GM18505 (cell line): ENCODE data around the gene ABR.
A peak's percentile ranks its signal among the peaks of the same experiment; 100 is the strongest.
"Not testable (repeated sequence)": the region's sequence is repeated elsewhere in the genome, so short reads cannot be mapped to it uniquely, and the experiment has no call there.

Experiments
- ATAC-seq: cut with Tn5 transposase; IDR thresholded peaks from one replicate; pipeline ENCODE4 v1.9.1; 2021; ENCODE audit not compliant: unreplicated experiment
- POLR2A ChIP-seq: IDR thresholded peaks from 4 replicates; pipeline ENCODE4 v1.6.1; 2011; ENCODE audit warnings: borderline replicate concordance; ENCODE audit not compliant: insufficient read depth, insufficient read length; ENCODE audit errors: extremely low read depth

Gene ABR

GRCh38 chr17:1123393-1123831, 56.4 kb downstream of the ABR start:
- ATAC-seq: no peak

GRCh38 chr17:1122533-1123392, 57.0 kb downstream of the ABR start:
- peak; percentile 13 for TF ChIP-seq POLR2A
- ATAC-seq: no peak

More at GRCh38 chr17:1123393-1123831, 56.4 kb downstream of the ABR start:
- peak; percentile 0 for TF ChIP-seq POLR2A

- ATAC-seq: not testable (repeated sequence)
These were observed 58.4 kb downstream of the ABR start for GRCh38 chr17:1121442-1121817.

- TF ChIP-seq POLR2A: no peak
- ATAC-seq: no peak
These were observed 59.0 kb downstream of the ABR start for GRCh38 chr17:1120596-1121441.

- no peak for ATAC-seq
- TF ChIP-seq POLR2A: no peak
These were observed 59.9 kb downstream of the ABR start for GRCh38 chr17:1119924-1120323.

- no peak for TF ChIP-seq POLR2A
- no peak for ATAC-seq
These were observed 63.2 kb downstream of the ABR start for GRCh38 chr17:1116602-1117001.

GRCh38 chr17:1112875-1113274, 66.9 kb downstream of the ABR start:
- ATAC-seq: no peak
- no peak for TF ChIP-seq POLR2A

- no peak for ATAC-seq
- TF ChIP-seq POLR2A: no peak
These were observed 68.0 kb downstream of the ABR start for GRCh38 chr17:1111599-1112443.

- no peak for ATAC-seq
- no peak for TF ChIP-seq POLR2A
These were observed 68.8 kb downstream of the ABR start for GRCh38 chr17:1110862-1111598.

- no peak for ATAC-seq
- TF ChIP-seq POLR2A: no peak
These were observed 69.3 kb downstream of the ABR start for GRCh38 chr17:1110541-1110861.

- no peak for ATAC-seq
- no peak for TF ChIP-seq POLR2A
These were observed 69.9 kb downstream of the ABR start for GRCh38 chr17:1109606-1110540.

- no peak for ATAC-seq
- TF ChIP-seq POLR2A: peak; percentile 7
These were observed 70.8 kb downstream of the ABR start for GRCh38 chr17:1108765-1109605.

- ATAC-seq: no peak
- no peak for TF ChIP-seq POLR2A
These were observed 71.4 kb downstream of the ABR start for GRCh38 chr17:1108478-1108764.
